A673 (cell line): ENCODE measurements around the gene TAOK2.

ENCODE experiments used
- CTCF ChIP-seq: fragments of 300-800, 200-600 bp; sonication (generic); conservative IDR thresholded peaks from 2 replicates; pipeline ENCODE4 v1.5.1; 2017; ENCODE audit warnings: low read depth, mild to moderate bottlenecking, antibody characterized with exemption, low read length, moderate library complexity, mixed read lengths
- EZH2 ChIP-seq: fragments of 200-600 bp; sonication (generic); IDR thresholded peaks from 2 replicates; pipeline ENCODE4 v1.6.1; 2017; ENCODE audit warnings: borderline replicate concordance, low read depth, mild to moderate bottlenecking, mixed read lengths, antibody characterized with exemption, low read length; ENCODE audit not compliant: poor library complexity, severe bottlenecking

- TF ChIP-seq CTCF: no peak
- no peak for TF ChIP-seq EZH2
Measured at GRCh38 chr16:29975811-29976511, 2.3 kb downstream of the TAOK2 start.
